Endothelial cell of umbilical vein (primary cell): ENCODE results near the gene PLAAT1. TPM values are rescaled to one million over a fixed set of nuclear protein-coding genes. Genes with fewer than 3 reads are reported as not detected.

Source experiments
- BruUV-seq: library from RNA; stranded (reverse); fragments of 400-500 nt; replicated peaks from 2 replicates; lab custom pipeline; 2021; lab: Mats Ljungman, UMichigan
- CTCF ChIA-PET: fragments of 300-600, 350-600 bp; sonication (Branson Sonifier 250); formaldehyde crosslinking; loops from one replicate; lab custom pipeline; 2021; ENCODE audit warnings: antibody characterized with exemption, inconsistent platforms; lab: Charles Lee
- POLR2A ChIA-PET: fragments of 300-600, 350-600 bp; sonication (Branson Sonifier 250); formaldehyde crosslinking; loops from one replicate; lab custom pipeline; 2021; ENCODE audit warnings: antibody characterized with exemption, inconsistent platforms; lab: Charles Lee
- DNase-seq: peaks from one replicate; pipeline ENCODE4 v3.0.0-alpha.2; 2011; ENCODE audit warnings: low read depth, low spot score
- FAIRE-seq: peaks from 2 replicates; lab custom pipeline; 2011; peaks lifted over from hg19 to GRCh38; lab: Jason Lieb, UNC
- H2AFZ ChIP-seq: 2 replicates; pipeline ENCODE4 v1.6.0; 2012; ENCODE audit warnings: low read depth, low read length, control low read depth, inconsistent platforms
- H3K27ac ChIP-seq: 2 replicates; pipeline ENCODE4 v1.5.1; 2011; ENCODE audit warnings: low read depth, mild to moderate bottlenecking, control low read depth, low read length, moderate library complexity; ENCODE audit not compliant: insufficient read depth
- H3K27me3 ChIP-seq, 2 experiments: 2 replicates each; pipeline versions ENCODE4 v1.6.0 to v1.6.1; 2011; ENCODE audit warnings: low read length in 2 of 2, mixed read lengths in 1 of 2; ENCODE audit not compliant: control insufficient read depth in 2 of 2, insufficient read depth in 2 of 2
- H3K36me3 ChIP-seq, 2 experiments: 2 replicates in 1 of 2; 3 replicates in 1 of 2; pipeline ENCODE4 v1.5.1; 2011; ENCODE audit warnings: low read length in 2 of 2, mild to moderate bottlenecking in 1 of 2, moderate library complexity in 1 of 2; ENCODE audit not compliant: control insufficient read depth in 2 of 2, insufficient read depth in 2 of 2; ENCODE audit errors: extremely low read depth in 1 of 2
- H3K4me1 ChIP-seq: 3 replicates; pipeline ENCODE4 v1.5.1; 2011; ENCODE audit warnings: mild to moderate bottlenecking, low read length; ENCODE audit not compliant: control insufficient read depth, insufficient read depth; ENCODE audit errors: extremely low read depth
- H3K4me2 ChIP-seq: 2 replicates; pipeline ENCODE4 v1.6.1; 2011; ENCODE audit warnings: low read length, control low read depth, mixed read lengths; ENCODE audit not compliant: insufficient read depth
- H3K4me3 ChIP-seq, 3 experiments: fragments of 200-600 bp in 1 of 3; sonication (generic), shearing (Covaris generic) in 1 of 3; replicated peaks in 1 of 3; 2 replicates each; pipeline ENCODE4 v1.5.1; 2011 to 2016; ENCODE audit warnings: control low read depth in 3 of 3, low read length in 3 of 3, mild to moderate bottlenecking in 2 of 3, inconsistent platforms in 1 of 3, low read depth in 1 of 3, moderate library complexity in 1 of 3; ENCODE audit not compliant: insufficient read depth in 1 of 3
- H3K79me2 ChIP-seq: 2 replicates; pipeline ENCODE4 v1.6.0; 2012; ENCODE audit warnings: low read length, inconsistent platforms; ENCODE audit not compliant: control insufficient read depth, insufficient read depth
- H3K9ac ChIP-seq: replicated peaks from 2 replicates; pipeline ENCODE3; 2011; ENCODE audit warnings: low read length, control low read depth; ENCODE audit not compliant: insufficient read depth; ENCODE audit errors: extremely low read depth
- H3K9me1 ChIP-seq: replicated peaks from 3 replicates; pipeline ENCODE4 v1.6.0; 2011; ENCODE audit warnings: mild to moderate bottlenecking, low read length; ENCODE audit not compliant: control insufficient read depth, insufficient read depth; ENCODE audit errors: extremely low read depth
- H3K9me3 ChIP-seq: replicated peaks from 2 replicates; pipeline ENCODE4 v1.5.1; 2012; ENCODE audit warnings: low read length, inconsistent platforms; ENCODE audit not compliant: control insufficient read depth, insufficient read depth
- H4K20me1 ChIP-seq: replicated peaks from 2 replicates; pipeline ENCODE3; 2011; ENCODE audit warnings: mild to moderate bottlenecking, low read length; ENCODE audit not compliant: control insufficient read depth, insufficient read depth; ENCODE audit errors: extremely low read depth
- CTCF ChIP-seq, 2 donors: IDR thresholded peaks; 1 replicate in 1 of 2; 2 replicates in 1 of 2; pipeline ENCODE4 v1.5.1; 2011; ENCODE audit warnings: low read length in 2 of 2, mild to moderate bottlenecking in 2 of 2, moderate library complexity in 2 of 2, control low read depth in 1 of 2, inconsistent platforms in 1 of 2, low read depth in 1 of 2; ENCODE audit not compliant: insufficient read depth in 1 of 2; ENCODE audit errors: extremely low read depth in 1 of 2
- EZH2 ChIP-seq: IDR thresholded peaks from 2 replicates; pipeline ENCODE4 v1.6.1; 2012; ENCODE audit warnings: borderline replicate concordance, low read depth, mild to moderate bottlenecking, moderate library complexity, low read length, inconsistent platforms; ENCODE audit not compliant: severe bottlenecking
- FOS ChIP-seq: IDR thresholded peaks from 2 replicates; pipeline ENCODE4 v1.6.1; 2011; ENCODE audit warnings: mild to moderate bottlenecking, low read length, moderate library complexity, borderline replicate concordance; ENCODE audit not compliant: insufficient read depth
- GATA2 ChIP-seq: IDR thresholded peaks from 2 replicates; pipeline ENCODE4 v1.7.0; 2011; ENCODE audit warnings: low read depth, mild to moderate bottlenecking, moderate library complexity, mixed read lengths, low read length; ENCODE audit not compliant: insufficient read length, insufficient read depth
- JUN ChIP-seq: IDR thresholded peaks from 2 replicates; pipeline ENCODE4 v1.6.1; 2011; ENCODE audit warnings: borderline replicate concordance, low read depth; ENCODE audit not compliant: insufficient read length, insufficient read depth
- MAX ChIP-seq: IDR thresholded peaks from 2 replicates; pipeline ENCODE4 v1.6.1; 2011; ENCODE audit not compliant: insufficient read depth, insufficient read length
- MYC ChIP-seq: IDR thresholded peaks from one replicate; pipeline ENCODE4 v1.6.1; 2011; ENCODE audit warnings: mild to moderate bottlenecking, low read depth, low read length
- POLR2A ChIP-seq: IDR thresholded peaks from 2 replicates; pipeline ENCODE4 v1.6.1; 2012; ENCODE audit warnings: low read depth, mild to moderate bottlenecking, control low read depth, low read length
- POLR2AphosphoS5 ChIP-seq: IDR thresholded peaks from 2 replicates; pipeline ENCODE4 v1.6.1; 2012; ENCODE audit warnings: low read depth, mild to moderate bottlenecking, control low read depth, low read length, moderate library complexity; ENCODE audit not compliant: insufficient read depth
- dilution Hi-C: fragments of 300-500 bp; cut with MboI; formaldehyde crosslinking; loops from one replicate; pipeline ENCODE4 v1.15.0; 2019; ENCODE audit warnings: low sequenced_read_pairs; ENCODE audit not compliant: extremely low pct_ligation_motif_present
- intact Hi-C: fragments of 100-400 bp; cut with micrococcal nuclease; formaldehyde crosslinking; loops from one replicate; pipeline ENCODE4 v1.10.0; 2022
- polyA plus RNA-seq, 4 experiments: library from polyadenylated mRNA; depleted of rRNA in 3 of 4; stranded (reverse) in 3 of 4; unstranded in 1 of 4; fragments of >200 nt; gene quantifications; 2 replicates each; pipeline versions ENCODE4 v1.2.1 to v1.2.3, GENCODE V29; 2011 to 2012; ENCODE audit warnings: missing spikeins in 1 of 4
- total RNA-seq: library from RNA; stranded (reverse); gene quantifications from 2 replicates; pipeline ENCODE4 v1.2.3, GENCODE V29; 2021

Gene PLAAT1
- total and polyA plus RNA-seq, 2 donors (not counting 3 experiments of a cell fraction or from before 2014, with no cell fraction given): 0.58 to 0.75 TPM

DNA sequence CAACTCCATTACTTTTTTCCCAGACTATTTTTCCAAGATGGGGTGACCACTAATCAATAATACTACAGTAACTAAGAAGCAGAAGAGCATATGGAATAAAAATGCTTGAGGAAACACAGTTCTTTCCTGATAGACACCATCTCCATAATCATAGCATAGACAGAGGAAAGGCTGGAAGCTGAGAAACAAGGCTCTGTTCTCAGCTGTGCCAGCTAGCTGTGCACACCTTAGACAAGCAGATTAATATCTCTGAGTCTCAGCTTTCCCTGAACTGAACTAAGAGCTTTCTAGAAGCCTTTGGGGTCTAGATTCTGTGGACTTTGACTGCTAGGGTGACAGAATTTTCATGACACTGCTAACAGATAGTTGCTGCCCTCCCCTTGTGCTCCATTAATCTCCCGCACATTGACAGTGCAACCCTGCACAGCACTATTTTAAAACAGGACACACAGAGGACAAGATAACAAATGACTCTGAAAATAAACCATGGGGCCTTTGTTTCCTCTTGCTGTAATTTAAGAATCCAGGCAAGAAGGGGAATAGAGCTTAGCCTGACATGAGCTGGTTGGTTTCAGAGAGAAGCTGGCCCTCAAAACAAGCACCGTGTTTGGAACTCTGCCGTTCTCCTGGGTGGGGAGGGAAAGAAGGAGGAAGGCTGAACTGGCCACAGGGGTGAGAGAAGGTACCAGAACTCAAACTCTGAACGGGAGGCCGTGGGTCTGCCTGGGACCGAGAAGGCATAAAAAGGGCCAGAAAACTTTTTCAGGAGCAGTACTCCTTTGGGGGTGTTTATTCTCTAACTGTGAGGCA is 70.1 kb downstream of the PLAAT1 start:
- H3K36me3 ChIP-seq: no peaks in the 10 kb centered on the region
- intact Hi-C loops: no loop called here
- H3K9ac ChIP-seq: no peak overlapping the region
- no peak overlapping the region for H3K4me2 ChIP-seq
- H3K4me1 ChIP-seq: no peaks in the 10 kb centered on the region
- CTCF ChIA-PET: interaction anchor here (1.2 kb wide), 1 partner anchor 10 kb away, joined by 3 read pairs; no protein-coding TSS in a partner anchor
- no peaks in the 10 kb centered on the region for H4K20me1 ChIP-seq
- H3K9me1 ChIP-seq: no peaks in the 10 kb centered on the region
- no peaks in the 10 kb centered on the region for H3K79me2 ChIP-seq
- BruUV-seq: no TSS peak
- POLR2A ChIA-PET: interaction anchor here (0.6 kb wide), 1 partner anchor 227 kb away, joined by 7 read pairs; no protein-coding TSS in a partner anchor
- no peak overlapping the region for H3K4me3 ChIP-seq
- no peaks in the 10 kb centered on the region for H3K27me3 ChIP-seq
- H3K27ac ChIP-seq: no peak overlapping the region
- FAIRE-seq: no peak
- H2AFZ ChIP-seq: no peak overlapping the region
- no peak for TF ChIP-seq CTCF (IDR thresholded peaks at IDR 0.05; ENCODE audit: extremely low read depth in 1 of 2, insufficient read depth in 1 of 2, low read depth in 1 of 2, low read length in 2 of 2)
- TF ChIP-seq FOS: no peak
- no peak for TF ChIP-seq POLR2A
- TF ChIP-seq GATA2: no peak
- no peak for TF ChIP-seq JUN
- TF ChIP-seq EZH2: no peak
- no peak for TF ChIP-seq POLR2AphosphoS5
- TF ChIP-seq MYC: no peak
- no peak for TF ChIP-seq MAX
- no peak for DNase-seq
- dilution Hi-C loops: no loop called here
- H3K9me3 ChIP-seq: no peaks in the 10 kb centered on the region
